ENCODE data around the gene MRPS11.
"Not testable (repeated sequence)": the region's sequence is repeated elsewhere in the genome, so short reads cannot be mapped to it uniquely, and the experiment has no call there.

MRPS11 gene

GRCh38 chr15:88489321-88489720 is 21.8 kb downstream of the MRPS11 start:
- no peak for DNase-seq (ENCODE audit: low spot score)

- DNase-seq (ENCODE audit: low spot score) = no peak
Observed at GRCh38 chr15:88490036-88490435, 22.5 kb downstream of the MRPS11 start.

GRCh38 chr15:88491158-88491557 is 23.6 kb downstream of the MRPS11 start:
- DNase-seq (ENCODE audit: low spot score) = no peak

- no peak for DNase-seq (ENCODE audit: low spot score)
Observed at GRCh38 chr15:88493844-88494243, 26.3 kb downstream of the MRPS11 start.

- DNase-seq (ENCODE audit: low spot score) = peak; percentile 72
Observed at GRCh38 chr15:88497109-88497765, 29.7 kb downstream of the MRPS11 start.

- no peak for DNase-seq (ENCODE audit: low spot score)
Observed at GRCh38 chr15:88498996-88499395, 31.5 kb downstream of the MRPS11 start.

GRCh38 chr15:88504445-88504844 is 36.9 kb downstream of the MRPS11 start:
- DNase-seq (ENCODE audit: low spot score) = no peak

- no peak for DNase-seq (ENCODE audit: low spot score)
Observed at GRCh38 chr15:88505721-88506120, 38.2 kb downstream of the MRPS11 start.

GRCh38 chr15:88506628-88507027 is 39.1 kb downstream of the MRPS11 start:
- no peak for DNase-seq (ENCODE audit: low spot score)

GRCh38 chr15:88509321-88509720 is 41.8 kb downstream of the MRPS11 start:
- DNase-seq (ENCODE audit: low spot score) = no peak

- no peak for DNase-seq (ENCODE audit: low spot score)
Observed at GRCh38 chr15:88509964-88510363, 42.5 kb downstream of the MRPS11 start.

- DNase-seq (ENCODE audit: low spot score) = no peak
Observed at GRCh38 chr15:88511161-88511560, 43.7 kb downstream of the MRPS11 start.

- no peak for DNase-seq (ENCODE audit: low spot score)
Observed at GRCh38 chr15:88512078-88512477, 44.6 kb downstream of the MRPS11 start.

- DNase-seq (ENCODE audit: low spot score) = no peak
Observed at GRCh38 chr15:88512601-88513000, 45.1 kb downstream of the MRPS11 start.

GRCh38 chr15:88513195-88513594 is 45.7 kb downstream of the MRPS11 start:
- no peak for DNase-seq (ENCODE audit: low spot score)

- DNase-seq (ENCODE audit: low spot score) = no peak
Observed at GRCh38 chr15:88518903-88519302, 51.4 kb downstream of the MRPS11 start.

GRCh38 chr15:88524094-88524493 is 56.6 kb downstream of the MRPS11 start:
- DNase-seq (ENCODE audit: low spot score) = not testable (repeated sequence)

- DNase-seq (ENCODE audit: low spot score) = no peak
Observed at GRCh38 chr15:88525418-88525817, 57.9 kb downstream of the MRPS11 start.

- DNase-seq (ENCODE audit: low spot score) = no peak
Observed at GRCh38 chr15:88526247-88526879, 58.9 kb downstream of the MRPS11 start.

- no peak for DNase-seq (ENCODE audit: low spot score)
Observed at GRCh38 chr15:88529021-88529630, 61.6 kb downstream of the MRPS11 start.

Measured in cerebellar cortex (tissue), 1 donor.